Hematopoietic multipotent progenitor cell treated with erythropoietin and hydrocortisone succinate and interleukin-3 and kit ligand, for 8 days (in vitro differentiated cells): ENCODE measurements around the gene ATRNL1.
A peak's percentile ranks its signal among the peaks of the same experiment; 100 is the strongest.
"Not testable (repeated sequence)": the region's sequence is repeated elsewhere in the genome, so short reads cannot be mapped to it uniquely, and the experiment has no call there.

Experiments
- DNase-seq: peaks from one replicate; pipeline ENCODE4 v3.0.0-alpha.2; 2015

Gene ATRNL1

DNA sequence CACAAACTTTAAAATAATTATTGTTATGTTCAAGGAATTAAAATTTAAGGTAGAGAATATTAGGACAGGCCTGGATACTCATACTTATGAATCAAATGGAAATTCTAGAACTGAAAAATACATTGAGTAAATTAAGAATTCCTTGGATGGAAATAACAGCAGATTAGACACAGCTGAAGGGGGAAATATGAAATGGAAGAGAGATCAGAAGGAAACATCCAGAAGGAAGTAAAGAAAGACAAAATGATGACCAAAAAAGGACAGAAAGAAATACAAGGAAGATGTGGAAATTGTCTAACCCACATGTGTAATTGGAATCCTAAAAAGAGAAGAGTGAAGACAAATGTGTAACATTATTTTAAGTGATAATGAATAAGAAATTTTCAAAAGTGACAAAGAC, 128.9 kb downstream of the ATRNL1 start:
- no peak for DNase-seq

DNA sequence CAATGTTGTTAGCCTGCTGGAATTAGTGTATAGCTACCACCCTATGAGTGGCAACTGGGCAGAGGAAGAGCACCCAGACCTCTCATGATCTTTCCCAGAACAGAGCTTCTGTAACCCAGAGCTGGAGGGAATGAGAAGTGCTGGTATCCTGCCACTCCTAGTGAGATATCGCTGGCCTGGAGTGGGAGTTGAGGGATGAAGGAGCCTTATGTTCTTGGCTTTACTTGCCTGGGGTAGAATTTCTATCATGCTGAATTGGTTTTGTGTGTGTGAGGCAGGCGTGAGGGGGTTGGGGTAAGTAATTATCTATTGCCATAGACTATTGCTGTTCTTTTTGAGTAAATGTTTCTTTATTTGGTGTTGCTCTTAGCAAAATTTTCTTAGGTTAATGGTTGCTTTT, 146.6 kb downstream of the ATRNL1 start:
- no peak for DNase-seq

DNA sequence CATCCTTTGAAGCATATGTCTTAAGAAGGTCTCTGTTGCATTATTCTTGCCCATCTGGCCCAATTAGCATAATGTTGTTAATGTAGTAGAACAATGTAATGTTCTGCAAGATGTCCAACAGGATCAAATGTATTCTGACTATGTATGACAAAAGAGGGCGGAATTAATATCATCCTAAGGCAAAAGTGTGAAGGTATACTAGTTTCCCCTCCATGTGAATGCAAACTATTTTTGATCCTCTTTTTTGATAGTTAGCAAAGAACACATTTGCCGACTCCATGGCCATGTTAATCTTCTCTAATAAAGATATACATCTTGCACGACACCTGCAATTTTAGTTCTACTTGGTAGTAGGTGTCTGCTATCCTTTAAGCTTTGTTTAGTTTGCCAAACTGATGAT, 157.6 kb downstream of the ATRNL1 start:
- no peak for DNase-seq

DNA sequence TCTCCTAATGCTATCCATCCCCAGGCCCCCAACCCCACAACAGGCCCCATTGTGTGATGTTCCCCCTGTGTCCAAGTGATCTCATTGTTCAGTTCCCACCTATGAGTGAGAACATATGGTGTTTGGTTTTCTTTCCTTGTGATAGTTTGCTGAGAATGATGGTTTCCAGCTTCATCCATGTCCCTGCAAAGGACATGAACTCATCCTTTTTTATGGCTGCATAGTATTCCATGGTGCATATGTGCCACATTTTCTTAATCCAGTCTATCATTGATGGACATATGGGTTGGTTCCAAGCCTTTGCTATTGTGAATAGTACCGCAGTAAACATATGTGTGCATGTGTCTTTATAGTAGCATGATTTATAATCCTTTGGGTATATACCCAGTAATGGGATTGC, 160.6 kb downstream of the ATRNL1 start:
- not testable (repeated sequence) for DNase-seq

DNA sequence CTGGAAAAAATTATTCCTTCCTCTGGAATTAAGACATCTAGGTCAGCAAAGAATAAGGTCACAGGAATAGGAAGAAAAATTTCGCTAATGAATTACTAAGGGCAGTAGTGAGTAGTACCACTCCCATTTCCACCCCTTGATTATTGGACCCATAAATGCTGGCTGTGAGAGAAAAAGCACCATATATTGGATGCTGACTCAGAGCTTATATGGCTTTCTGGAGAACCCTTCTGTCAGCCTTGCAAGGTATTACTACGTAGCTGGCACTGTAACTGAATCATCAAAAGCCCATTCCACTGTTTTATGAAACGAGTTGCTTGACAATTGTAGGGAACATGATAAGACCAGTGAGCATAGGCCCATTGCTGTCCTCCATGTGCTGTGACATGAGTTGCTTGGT, 179.3 kb downstream of the ATRNL1 start:
- no peak for DNase-seq

DNA sequence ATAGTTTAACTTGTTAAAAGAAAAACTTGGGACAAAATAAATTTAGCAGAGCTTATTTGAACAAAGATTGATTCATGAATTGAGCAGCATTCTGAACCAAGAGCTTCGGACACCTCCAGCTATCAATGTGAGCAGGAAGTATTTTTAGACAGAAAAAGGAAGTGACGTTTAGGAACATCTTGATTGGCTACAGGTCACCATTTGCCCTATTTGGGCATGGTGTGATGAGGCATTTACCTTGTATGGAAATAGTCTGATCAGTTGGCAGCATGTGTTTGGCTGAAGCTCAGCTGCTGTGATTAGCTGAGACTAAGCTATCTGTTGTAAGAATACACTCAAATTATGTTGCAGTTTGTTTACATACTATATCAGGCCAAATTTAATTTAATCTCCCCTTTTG, 185.1 kb downstream of the ATRNL1 start:
- DNase-seq: no peak

DNA sequence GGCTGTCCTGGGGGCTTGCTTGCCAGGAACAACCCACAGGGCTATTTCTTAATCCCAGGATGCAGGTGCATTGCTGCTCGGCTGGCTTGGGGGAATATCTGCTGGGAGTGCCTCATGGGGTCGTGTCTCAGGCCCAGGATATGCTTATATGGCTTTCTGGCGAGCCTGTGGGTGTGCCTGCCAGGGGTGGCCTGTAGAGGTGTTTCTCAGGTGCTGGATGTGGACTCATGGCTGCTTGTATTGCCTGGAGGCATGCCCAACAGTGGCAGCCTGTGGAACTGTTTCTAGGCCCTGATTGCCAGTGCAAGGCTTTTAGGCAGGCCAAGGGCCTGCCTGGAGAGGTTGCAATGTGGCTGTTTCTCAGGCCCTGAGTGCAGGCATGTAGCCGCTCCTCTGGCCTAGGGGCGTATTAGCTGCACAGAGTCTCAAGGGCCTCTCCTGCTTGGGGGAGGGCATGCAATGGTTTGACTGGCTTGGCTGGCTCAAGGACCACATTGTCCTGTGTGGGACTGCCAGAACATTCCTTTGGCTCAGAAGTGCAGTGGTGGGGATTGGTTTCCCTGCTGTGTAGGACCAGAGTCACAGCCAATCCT, 202.1 kb downstream of the ATRNL1 start:
- no peak for DNase-seq

DNA sequence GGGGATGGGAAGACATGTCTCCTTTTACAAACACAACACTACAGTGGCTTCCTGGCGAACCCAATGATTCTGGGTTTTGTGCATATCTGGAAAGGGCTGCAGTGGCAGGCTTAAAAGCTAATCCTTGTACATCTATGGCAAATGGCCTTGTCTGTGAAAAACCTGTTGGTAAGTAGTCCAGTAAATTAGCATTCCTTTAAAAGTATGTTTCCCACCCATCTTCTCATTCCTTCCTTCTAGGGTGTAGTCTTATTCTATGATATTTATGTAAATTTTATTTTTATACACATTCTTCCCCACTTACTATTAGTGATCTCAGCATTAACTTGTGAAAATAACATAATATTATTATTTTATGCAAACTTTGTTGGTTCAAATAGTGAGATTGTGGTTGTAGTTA, 206.9 kb downstream of the ATRNL1 start:
- DNase-seq: no peak

DNA sequence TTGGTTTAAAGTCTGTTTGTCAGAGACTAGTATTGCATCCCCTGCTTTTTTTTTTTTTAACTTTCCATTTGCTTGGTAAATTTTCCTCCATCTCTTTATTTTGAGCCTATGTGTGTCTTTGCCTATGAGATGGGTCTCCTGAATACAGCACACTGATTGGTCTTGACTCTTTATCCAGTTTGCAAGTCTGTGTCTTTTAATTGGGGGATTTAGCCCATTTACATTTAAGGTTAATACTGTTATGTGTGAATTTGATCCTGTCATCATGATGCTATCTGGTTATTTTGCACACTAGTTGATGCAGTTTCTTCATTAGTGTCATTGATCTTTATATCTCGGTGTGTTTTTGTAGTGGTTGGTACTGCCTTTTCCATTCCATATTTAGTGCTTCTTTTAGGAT, 226.5 kb downstream of the ATRNL1 start:
- not testable (repeated sequence) for DNase-seq

DNA sequence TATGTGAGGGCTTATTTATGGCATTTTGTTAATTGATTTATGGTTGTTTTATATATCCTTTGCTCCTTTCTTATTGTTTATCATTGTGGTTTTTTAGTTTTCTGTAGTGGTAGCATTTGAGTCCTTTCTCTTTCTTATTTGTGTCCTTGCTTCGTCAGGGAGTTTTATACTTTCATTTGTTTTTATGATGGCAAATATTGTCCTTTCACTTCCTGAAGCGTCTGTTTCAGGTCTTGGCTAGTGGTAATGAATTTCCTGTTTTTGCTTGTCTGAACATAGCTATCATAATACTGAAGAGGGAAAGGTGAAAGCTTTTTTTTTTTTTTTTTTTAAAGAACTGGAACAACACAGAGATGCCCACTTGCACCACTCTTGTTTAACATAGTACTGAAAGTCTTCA, 228.2 kb downstream of the ATRNL1 start:
- DNase-seq: no peak

DNA sequence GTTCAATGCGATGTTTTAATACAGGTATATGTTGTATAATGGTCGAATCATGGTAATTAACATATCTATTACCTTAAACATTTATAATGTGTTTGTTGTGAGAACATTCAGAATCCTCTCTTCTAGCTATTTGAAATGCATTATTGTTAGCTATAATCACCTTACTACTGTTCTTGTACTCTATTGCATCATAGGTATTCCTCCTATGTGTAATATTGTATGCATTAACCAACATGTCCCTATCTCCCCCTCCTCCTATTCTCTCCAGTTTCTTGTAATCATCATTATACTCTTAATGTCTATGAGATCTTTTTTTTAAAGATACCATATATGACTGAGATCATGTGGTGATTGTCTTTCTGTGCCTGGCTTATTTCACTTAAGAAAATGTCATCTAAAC, 235.2 kb downstream of the ATRNL1 start:
- no peak for DNase-seq

DNA sequence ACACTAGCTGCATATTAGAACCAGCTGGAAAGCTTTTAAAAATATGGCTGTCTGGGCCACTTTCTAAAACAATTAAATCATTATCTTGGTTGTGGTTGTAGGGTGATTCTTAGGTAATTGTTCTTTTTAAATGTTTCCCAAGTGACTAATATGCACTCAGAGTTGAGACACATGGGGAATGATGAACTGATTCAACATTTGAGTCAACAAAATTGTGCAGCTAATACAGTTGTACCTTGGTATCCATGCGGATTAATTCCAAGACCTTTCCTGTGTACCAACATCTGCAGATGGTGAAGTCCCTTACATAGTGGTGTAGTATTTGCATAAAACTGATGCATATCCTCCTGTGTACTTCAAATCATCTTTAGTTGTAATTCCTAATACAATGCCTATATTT, 242.2 kb downstream of the ATRNL1 start:
- no peak for DNase-seq

DNA sequence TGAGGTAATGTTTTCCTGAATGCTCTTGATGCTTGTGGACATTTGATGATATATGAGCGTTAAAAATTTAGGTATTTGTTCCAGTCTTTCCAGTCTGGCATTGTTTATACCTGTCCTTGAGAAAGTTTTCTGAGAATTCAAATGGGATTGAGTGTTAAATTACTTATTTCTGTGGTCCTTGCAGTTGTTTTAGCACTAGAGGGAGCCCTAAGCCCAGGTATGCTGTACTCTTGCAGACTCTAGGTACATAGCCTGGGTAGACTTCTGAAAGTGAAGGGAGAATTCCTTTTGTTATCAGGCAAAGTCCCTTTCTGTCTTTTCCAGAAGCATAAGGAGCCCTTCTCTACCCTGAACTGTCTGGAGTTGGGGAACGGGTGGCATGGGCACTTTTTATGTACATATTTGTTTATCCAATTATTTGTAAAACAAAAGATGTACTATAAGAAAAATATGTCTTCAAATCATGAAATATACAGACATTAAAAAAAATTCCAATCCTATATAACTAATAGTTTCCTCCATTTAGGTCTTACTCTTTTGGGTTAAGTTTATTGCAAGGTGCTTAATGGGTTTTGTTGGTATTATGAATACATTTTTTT, 262.1 kb downstream of the ATRNL1 start:
- DNase-seq: peak; percentile 61

DNA sequence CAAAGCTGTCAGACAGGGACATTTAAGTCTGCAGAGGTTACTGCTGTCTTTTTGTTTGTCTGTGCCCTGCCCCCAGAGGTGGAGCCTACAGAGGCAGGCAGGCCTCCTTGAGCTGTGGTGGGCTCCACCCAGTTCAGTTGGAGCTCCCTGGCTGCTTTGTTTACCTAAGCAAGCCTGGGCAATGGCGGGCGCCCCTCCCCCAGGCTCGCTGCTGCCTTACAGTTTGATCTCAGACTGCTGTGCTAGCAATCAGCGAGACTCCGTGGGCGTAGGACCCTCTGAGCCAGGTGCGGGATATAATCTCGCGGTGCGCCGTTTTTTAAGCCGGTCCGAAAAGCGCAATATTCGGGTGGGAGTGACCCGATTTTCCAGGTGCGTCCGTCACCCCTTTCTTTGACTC, 274.8 kb downstream of the ATRNL1 start:
- not testable (repeated sequence) for DNase-seq

DNA sequence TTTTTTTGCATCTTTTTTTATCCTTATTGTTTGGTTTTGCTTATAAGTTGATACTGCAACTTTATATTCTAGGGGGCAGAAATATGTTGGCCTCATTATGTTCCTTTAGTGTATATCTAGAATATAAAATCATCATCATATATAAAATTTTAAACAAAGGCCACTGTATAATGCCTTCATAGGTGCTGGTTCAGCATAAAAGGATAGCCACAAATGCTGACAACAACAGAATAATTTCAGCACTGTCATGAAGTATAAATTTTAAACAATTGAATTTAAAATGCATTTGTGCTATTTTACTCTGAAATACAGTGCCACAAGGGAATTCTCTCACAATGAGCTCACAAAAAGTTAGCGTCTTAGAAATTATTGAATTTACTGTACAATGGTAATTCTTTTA, 285.9 kb downstream of the ATRNL1 start:
- DNase-seq: no peak

DNA sequence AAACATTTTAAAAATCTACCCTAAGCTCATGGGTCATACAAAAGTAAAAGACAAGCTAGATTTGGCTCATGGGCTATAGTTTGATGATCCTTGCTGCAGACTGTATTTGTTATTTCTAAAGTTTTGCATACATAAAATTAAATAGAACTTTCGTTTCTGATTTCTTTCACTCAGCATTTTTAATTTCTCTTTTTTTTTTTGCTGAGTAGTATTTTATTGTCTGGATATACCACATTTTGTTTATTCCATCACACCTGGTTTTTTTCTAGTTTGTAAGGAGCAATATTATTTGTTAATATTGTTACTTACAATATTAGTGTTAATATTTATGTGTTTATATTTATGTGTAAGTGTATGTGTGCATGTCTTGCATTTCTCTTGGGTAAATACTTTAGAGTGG, 291.5 kb downstream of the ATRNL1 start:
- DNase-seq: no peak

DNA sequence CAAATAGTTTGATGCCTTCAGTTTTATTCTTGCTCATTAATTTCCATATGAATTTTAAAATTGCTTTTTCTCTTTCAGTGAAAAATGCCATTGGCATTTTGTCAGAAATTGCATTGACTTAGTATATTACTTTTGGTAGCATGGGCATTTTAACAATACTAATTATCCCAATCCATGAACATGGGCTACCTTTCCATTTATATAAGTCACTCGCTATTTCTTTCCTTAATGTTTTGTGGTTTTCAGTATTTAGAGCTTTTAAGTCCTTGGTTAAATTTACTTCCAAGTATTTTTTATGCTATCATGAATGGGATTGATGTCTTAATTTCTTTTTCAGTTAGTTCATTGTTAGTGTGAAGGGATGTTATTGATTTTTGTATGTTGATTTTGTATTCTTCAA, 297.4 kb downstream of the ATRNL1 start:
- no peak for DNase-seq

DNA sequence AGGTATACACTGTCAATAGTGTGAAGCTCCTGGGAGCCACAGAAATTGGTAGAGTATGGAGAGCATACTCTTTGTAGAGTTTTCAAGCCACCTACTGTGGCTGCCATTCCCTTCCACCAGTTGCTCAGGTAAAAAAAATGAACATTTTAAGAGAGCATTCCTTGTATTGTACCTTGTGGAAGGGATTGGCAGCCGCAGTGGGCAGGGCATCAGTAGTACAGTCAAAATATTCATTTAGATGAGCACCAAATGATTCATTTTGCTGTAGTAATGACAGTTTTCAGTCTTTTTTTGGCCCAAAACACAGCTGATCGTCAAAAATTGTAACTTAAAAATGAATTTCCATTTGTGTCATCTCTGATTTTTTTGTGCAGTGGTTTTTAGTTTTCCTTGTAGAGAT, 304.9 kb downstream of the ATRNL1 start:
- no peak for DNase-seq

DNA sequence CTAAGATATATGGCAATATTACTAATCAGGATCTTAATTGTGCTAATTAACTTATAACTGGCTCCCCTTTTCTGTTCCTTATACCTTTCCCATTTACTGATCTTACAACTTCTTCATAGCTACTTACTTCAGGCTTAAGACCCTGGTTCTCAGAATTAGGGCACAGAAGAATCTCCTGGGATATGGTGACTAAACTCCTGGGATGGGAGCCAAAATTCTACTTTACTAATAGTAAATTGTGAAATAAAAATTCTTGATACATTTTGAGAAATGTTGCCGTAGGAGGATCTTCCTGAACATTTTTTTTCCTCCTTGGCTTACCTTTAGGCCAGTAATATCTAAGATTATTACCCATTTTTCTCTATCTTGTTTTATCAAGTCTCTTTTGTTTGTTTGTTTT, 309.5 kb downstream of the ATRNL1 start:
- DNase-seq: no peak

DNA sequence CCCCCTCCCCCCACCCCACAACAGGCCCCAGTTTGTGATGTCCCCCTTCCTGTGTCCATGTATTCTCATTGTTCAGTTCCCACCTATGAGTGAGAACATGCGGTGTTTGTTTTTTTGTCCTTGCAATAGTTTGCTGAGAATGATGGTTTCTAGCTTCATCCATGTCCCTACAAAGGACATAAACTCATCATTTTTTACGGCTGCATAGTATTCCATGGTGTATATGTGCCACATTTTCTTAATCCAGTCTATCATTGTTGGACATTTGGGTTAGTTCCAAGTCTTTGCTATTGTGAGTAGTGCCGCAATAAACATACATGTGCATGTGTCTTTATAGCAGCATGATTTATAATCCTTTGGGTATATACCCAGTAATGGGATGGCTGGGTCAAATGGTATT, 312.7 kb downstream of the ATRNL1 start:
- not testable (repeated sequence) for DNase-seq

DNA sequence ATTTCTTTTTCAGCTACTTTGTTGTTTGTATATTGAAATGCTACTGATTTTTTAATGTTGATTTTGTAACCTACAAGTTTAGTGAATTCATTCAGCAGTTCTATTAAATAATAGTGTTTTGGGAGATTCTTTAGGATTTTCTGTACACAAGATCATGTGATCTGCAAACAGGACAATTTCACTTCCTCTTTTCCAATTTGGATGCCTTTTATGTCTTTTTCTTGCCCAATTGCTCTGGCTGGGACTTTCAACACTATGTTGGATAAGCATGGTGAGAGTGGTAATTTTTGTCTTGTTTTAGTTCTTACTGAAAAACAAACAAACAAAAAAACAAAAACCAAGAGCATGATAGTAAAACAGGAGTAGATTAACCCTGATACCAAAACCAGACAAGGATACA, 316.2 kb downstream of the ATRNL1 start:
- DNase-seq: no peak

DNA sequence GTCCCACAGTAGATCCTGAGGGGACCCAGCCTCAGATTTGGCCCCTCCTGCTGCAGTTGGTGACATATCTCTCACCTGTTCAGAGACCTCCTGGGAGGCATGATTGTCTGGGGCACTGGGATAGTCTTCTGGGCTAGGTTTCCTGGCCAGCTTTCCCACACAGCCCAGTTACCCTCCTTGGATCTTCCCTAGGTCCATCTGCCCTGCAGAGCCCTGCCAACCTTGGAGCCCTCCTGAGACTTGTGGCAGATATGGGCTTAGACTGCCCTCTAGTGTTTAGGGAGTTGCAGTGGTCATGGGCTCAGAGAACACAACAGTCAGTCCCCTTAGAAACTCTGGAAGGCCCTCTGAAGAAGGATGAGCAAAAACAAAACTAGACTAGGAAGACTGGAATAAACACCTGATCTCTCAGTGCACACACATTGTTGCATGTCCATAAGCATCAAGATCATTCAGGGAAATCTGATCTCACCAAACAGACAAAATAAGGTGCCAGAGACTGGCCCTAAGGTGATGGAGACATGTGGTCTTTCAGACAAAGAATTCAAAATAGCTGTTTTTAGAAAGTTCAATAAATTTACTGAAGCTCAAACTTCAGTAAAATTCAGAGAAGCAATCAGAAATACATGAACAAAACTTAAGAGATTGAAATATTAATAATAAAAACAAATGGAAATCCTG, 324.6 kb downstream of the ATRNL1 start:
- DNase-seq: peak; percentile 65

DNA sequence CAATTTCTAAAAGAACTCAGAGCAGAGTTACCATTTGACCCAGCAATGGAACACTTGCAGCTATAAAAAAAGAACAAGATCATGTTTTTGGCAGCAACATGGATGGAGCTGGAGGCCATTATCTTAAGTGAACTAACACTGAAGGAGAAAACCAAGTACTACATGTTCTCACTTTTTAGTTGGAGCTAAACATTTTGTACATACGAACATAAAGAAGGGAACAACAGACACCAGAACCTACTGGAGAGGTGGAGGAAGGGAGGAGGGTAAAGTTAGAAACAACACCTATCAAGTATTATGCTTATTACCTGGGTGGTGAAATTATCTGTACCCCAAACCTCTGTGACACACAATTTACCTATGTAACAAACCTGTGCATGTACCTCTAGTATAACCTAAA, 329.5 kb downstream of the ATRNL1 start:
- DNase-seq: no peak

DNA sequence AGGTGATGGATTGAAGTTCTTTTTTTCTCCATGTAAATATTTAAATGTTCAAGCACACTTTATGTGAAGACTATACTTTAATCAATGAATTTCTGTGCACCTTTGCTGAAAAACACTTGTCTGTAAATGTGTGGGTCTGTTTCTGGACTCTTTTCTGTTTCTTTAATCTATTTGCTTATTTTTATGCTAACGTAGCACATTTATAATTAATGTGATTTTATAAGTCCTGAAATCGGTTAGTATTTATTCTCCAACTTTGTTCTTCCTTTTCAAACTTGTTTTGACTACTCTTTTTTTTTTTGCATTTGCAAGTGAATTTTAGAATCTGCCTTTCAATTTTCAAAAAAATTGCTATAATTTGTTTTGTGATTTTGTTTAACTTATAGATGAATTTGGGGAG, 334.4 kb downstream of the ATRNL1 start:
- no peak for DNase-seq
